Breast epithelium (tissue), 3 donors: Measurements from ENCODE around the gene ANKRD23.

ENCODE experiments used
- POLR2A ChIP-seq: fragments of 450-650 bp; IDR thresholded peaks from one replicate; pipeline ENCODE4 v1.6.1; 2016; ENCODE audit warnings: antibody characterized with exemption, mild to moderate bottlenecking, moderate library complexity
- TF ChIP-seq, protein P1 (sequence below), 3 donors: fragments of 450-650 bp; IDR thresholded peaks; one replicate each; pipeline ENCODE4 v1.5.1; 2016 to 2017; ENCODE audit warnings: antibody characterized with exemption in 3 of 3, mild to moderate bottlenecking in 3 of 3, moderate library complexity in 3 of 3

DNA sequence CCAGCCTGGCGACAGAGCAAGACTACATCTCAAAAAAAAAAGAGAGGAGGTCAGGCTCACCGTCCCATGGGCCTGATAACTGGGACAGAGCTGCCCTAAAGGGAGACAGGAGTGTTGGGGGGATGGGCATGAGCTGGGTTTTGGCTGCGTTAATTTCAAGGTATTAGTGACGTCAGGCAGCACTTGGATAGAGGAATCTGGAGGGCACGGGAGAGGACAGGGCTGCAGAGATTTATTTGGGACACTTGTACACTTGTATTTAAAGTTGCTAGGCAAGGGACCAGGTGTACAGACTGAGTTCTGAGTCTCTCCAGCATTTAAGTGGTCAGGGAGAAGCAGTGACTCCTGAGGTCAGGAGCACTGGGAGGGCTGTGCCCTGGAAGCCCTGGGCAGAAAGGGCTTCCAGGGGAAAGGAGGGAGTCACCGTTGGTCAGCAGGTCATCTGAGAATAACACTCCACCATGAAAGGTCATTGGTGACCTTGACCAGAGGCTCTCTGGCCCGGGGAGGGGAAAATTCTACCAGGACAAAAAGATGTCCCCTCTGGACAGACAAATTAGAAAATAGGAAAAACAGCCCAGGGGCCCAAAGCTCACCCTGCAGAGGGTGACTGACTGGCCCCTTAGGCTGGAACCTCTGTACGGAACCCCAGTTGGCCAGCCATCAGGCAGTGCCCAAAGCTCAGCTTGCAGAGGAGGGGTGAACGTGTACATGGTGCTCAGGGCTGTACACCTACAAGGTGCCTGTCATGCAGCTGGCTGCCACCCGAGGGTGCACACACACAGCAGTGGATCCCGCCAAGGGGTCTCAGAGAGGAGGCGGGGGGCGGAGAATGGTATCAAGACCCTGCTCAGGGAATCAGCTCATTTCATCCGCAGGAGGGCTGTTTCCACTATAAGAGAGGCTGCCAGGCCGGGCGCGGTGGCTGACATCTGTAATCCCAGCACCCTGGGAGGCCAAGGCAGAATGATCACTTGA lies 50.8 kb downstream of the ANKRD23 start:
- no peak for TF ChIP-seq POLR2A
- TF ChIP-seq, protein P1, sequence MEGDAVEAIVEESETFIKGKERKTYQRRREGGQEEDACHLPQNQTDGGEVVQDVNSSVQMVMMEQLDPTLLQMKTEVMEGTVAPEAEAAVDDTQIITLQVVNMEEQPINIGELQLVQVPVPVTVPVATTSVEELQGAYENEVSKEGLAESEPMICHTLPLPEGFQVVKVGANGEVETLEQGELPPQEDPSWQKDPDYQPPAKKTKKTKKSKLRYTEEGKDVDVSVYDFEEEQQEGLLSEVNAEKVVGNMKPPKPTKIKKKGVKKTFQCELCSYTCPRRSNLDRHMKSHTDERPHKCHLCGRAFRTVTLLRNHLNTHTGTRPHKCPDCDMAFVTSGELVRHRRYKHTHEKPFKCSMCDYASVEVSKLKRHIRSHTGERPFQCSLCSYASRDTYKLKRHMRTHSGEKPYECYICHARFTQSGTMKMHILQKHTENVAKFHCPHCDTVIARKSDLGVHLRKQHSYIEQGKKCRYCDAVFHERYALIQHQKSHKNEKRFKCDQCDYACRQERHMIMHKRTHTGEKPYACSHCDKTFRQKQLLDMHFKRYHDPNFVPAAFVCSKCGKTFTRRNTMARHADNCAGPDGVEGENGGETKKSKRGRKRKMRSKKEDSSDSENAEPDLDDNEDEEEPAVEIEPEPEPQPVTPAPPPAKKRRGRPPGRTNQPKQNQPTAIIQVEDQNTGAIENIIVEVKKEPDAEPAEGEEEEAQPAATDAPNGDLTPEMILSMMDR (IDR thresholded peaks at IDR 0.05) = no peak
